Lung microvascular endothelial cell (primary cell): Measurements from ENCODE around the gene FGF14. TPM values are rescaled to one million over a fixed set of nuclear protein-coding genes. Genes with fewer than 3 reads are reported as not detected.

Experiments
- DNase-seq, 2 donors: peaks; one replicate each; pipeline versions ENCODE4 v3.0.0 to v3.0.0-alpha.2; 2010; ENCODE audit warnings: low read depth in 2 of 2
- total RNA-seq: library from RNA; depleted of rRNA; stranded (reverse); fragments of >200 nt; gene quantifications from 2 replicates; pipeline ENCODE4 v1.2.1, GENCODE V29; 2014

The FGF14 gene
- total RNA-seq, 1 donor from 2014 or later = 0.79 TPM

- peak; percentile 22 to 27 for DNase-seq
Observed at GRCh38 chr13:101681834-101682233, 720.0 kb downstream of the FGF14 start.

- no peak for DNase-seq
Observed at GRCh38 chr13:101673360-101674105, 728.3 kb downstream of the FGF14 start.

- DNase-seq = peak; percentile 52 to 64
Observed at GRCh38 chr13:101661839-101662238, 740.0 kb downstream of the FGF14 start.

Other genes starting within 250 kb of the FGF14 start
- 31.2 and 34.7 TPM in 2 replicates for gene TPP2, start 194.9 kb upstream of the FGF14 start, total RNA-seq